T-helper 9 cell (primary cell): ENCODE data around the gene RALBP1.
"Not testable (repeated sequence)": the region's sequence is repeated elsewhere in the genome, so short reads cannot be mapped to it uniquely, and the experiment has no call there.

Experiments
- DNase-seq: peaks from one replicate; pipeline ENCODE4 v3.0.0-alpha.2; 2020
- total RNA-seq, 2 donors: gene quantifications; one replicate each; lab custom pipeline; 2026; lab: John Stamatoyannopoulos, UW

The RALBP1 gene
- total RNA-seq, result 50.0 to 123 reads per million in 2 donors

GRCh38 chr18:9474983-9475642 lies at the start of gene RALBP1:
Gene RALBP1 (plus strand): TSS chr18:9475513. CDS start chr18:9513046, 37,533 bp downstream.
- peak; percentile 97 for DNase-seq

DNA sequence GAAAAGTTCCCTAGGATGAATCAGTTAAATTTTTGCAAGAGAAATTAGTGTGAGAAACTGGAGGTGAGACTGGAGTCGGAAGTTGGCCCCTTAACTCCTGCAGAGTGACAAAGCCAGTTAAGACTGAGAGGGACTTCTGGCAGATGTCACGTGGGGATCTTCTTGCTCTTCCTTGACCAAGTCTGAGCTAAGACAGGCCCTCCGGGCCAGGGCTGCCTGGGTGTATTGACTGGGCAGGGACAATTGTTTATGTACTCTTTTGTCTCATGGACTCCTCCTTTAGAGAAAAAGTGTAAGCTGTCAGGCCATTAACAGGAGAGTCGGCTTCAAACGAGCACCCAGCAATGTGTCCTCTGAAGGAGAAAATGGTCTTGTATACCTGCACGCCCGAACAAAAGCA lies 48.6 kb upstream of the RALBP1 start:
- DNase-seq, result no peak

DNA sequence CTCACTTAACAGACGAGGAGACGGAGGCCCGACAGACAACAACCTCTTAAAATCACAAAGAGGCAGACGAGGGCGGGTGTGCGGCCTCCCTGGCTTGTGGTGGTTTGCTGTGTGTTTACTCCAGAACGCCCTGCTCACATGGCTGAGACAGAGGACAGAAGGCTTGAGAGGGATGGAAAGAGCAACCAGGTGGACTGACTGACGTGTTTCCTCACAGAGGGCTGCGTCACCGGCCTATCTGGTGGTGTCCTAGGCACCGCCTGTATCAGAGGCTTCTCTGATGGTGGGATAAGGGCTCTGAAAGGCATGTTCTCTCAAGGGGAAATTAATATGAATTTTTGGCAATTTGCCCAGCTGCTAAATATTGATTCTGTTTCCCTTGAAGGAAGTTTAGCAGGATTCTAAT lies 47.0 kb upstream of the RALBP1 start:
- DNase-seq, result no peak

GRCh38 chr18:9428862-9429661 lies 46.3 kb upstream of the RALBP1 start:
- DNase-seq, result no peak

GRCh38 chr18:9429662-9429993 lies 45.7 kb upstream of the RALBP1 start:
- no peak for DNase-seq

- DNase-seq, result not testable (repeated sequence)
Measured at GRCh38 chr18:9430315-9430714, 45.0 kb upstream of the RALBP1 start.

DNA sequence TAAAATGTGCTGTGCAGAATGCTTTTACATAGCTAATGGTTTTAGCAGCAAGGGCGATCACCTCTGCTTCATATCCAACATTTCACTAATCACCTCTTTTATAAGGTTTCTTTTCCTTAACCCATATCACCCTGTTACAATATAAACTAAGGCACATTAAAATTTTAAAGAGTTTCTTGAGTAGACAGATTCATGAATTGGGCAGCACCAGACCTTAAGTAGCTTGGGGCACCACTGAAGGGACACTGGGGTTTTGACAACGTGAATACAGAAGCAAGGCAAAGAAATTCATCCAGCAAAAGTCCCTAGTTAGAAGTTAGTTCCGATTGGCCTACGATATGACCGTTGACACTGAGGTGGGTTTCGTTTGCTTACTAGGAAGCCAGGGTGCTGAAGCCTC lies 44.0 kb upstream of the RALBP1 start:
- DNase-seq, result no peak

GRCh38 chr18:9433122-9433521 lies 42.2 kb upstream of the RALBP1 start:
- not testable (repeated sequence) for DNase-seq

DNA sequence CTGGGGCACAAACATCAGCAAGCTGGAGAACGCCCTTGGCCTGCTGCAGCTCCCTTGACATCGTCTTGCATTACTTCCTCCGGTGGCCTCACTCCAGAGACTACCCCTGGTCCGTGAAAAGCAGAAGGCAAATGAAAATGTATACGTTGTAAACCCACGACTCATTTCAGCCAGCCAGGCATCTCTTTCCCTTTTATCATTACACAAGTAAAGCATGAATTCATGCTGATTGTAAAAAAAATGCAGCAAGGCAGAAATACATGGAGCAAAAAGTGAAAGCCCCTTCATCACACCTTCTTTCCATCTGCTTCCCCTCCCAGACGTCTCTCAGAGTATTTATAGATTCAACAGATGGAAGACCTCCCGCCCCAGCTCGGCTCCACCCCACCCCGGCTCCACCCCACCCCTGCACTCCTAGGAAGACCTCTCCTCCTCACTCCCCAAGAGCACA lies 41.6 kb upstream of the RALBP1 start:
- DNase-seq, result no peak

DNA sequence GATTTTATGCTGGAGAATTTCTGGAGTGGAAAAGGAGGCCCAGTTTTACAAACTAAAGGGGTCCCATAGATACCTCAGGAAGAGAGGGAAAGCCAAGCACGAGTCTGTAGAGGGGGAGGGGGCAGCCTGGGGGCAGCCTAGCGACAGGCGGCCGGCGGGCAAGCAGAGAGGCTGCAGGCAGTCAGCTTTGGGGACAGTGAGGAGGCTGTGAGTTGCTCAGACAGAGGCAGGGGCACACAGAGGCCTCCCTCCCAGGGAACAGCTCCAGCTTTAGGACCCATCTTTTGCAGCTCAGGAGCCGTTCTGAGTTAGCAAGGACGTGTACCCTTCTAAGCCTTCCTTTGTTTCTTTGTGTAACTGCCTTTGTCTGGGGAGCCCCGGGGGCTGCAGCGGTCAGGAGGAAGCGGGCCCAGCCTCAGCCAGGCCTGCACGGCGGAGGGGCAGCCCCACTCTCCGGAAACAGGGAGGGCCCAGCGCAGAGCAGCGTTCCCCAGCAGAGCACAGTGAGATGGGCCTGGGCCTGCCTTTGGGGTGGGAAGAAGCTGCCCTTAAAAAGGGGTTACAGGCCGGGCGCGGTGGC lies 41.1 kb upstream of the RALBP1 start:
- DNase-seq, result no peak

DNA sequence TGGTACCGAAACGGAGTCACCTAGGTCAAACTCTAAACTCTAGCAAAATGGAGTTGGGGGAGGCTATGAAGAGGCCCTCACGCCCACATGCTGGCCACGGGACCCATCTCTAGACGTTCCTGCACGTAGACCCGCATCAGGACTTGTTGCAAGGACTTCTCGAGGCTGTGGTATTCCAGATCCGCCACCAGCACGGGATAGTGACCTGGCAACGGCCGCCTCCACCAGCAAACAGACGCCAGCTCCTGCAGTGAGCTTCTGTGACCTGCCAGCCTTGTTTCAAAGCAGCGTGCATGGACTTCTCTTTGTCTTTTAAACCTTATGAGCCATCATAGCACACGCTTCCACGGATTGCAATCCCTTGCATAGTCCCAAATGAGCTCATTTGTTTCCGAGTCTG lies 40.3 kb upstream of the RALBP1 start:
- no peak for DNase-seq

- no peak for DNase-seq
Measured at GRCh38 chr18:9436206-9436929, 38.9 kb upstream of the RALBP1 start.

- no peak for DNase-seq
Measured at GRCh38 chr18:9437021-9437437, 38.3 kb upstream of the RALBP1 start.

DNA sequence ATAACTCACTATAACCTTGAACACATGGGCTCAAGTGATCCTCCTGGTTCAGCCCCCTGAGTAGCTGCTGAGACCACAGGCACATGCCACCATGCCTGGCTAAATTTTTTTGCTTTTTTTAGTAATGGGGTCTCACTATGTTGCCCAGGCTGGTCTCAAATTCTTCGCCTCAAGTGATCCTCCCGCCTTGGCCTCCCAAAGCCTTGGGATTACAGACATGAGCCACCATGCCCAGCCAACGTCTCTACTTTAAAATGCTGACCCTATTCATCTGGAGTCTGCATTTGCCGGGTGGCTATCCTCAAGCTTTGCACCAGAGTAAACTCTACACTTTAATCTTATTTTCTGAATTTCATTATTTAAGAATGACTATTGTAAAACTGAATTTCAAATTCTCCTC lies 37.6 kb upstream of the RALBP1 start:
- DNase-seq, result no peak

- no peak for DNase-seq
Measured at GRCh38 chr18:9441061-9441460, 34.3 kb upstream of the RALBP1 start.

- no peak for DNase-seq
Measured at GRCh38 chr18:9444549-9444948, 30.8 kb upstream of the RALBP1 start.

DNA sequence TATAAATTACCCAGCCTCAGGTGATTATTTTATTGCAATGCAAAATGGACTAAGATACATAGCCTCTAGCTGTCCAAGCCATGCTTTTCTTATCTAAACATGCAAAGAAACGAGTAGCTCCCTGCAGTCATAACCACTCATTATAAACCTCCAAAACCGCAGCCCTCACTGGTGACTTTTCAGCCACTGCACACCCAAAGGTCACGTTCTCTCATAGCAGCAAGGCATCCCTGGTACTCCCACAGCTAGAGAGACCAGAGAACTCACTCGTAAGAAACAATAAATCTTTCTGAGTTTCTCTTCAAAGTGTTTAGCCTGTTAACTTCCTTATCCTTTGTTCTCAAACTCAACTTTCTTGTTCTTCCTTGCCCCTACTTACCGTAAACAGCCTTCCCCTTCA lies 28.5 kb upstream of the RALBP1 start:
- no peak for DNase-seq

GRCh38 chr18:9447334-9447733 lies 28.0 kb upstream of the RALBP1 start:
- DNase-seq, result no peak

GRCh38 chr18:9449600-9450414 lies 25.5 kb upstream of the RALBP1 start:
- DNase-seq, result no peak

- not testable (repeated sequence) for DNase-seq
Measured at GRCh38 chr18:9450920-9451319, 24.4 kb upstream of the RALBP1 start.

DNA sequence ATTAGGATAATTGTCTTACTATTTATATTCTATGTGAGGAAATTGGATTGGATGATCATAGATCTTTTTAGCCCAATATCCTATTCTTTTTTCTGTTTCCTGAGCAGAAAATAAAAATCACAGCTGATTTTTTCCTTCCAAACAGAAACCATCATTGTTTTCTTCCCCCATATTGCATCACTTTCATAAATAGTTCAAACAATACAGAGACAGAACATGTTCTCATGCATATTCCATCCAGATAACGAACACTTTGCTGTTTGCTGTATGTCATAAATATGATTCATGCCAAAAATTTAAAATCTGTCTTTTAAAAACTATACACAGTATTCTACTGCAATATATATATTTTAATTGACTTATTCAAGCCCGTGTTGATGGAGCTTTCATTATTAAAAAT lies 22.0 kb upstream of the RALBP1 start:
- no peak for DNase-seq

GRCh38 chr18:9454061-9454703 lies 21.1 kb upstream of the RALBP1 start:
- DNase-seq, result no peak
